Parathyroid adenoma (tissue), 2 donors: Measurements from ENCODE around the gene CRIM1.

ENCODE experiments used
- H2AFZ ChIP-seq: fragments of 300-600 bp; sonication (generic); one replicate; pipeline ENCODE4 v1.7.0; 2017; ENCODE audit warnings: antibody characterized with exemption, mild to moderate bottlenecking
- H3K27ac ChIP-seq: fragments of 300-600 bp; sonication (generic); one replicate; pipeline ENCODE4 v1.7.0; 2017
- H3K27me3 ChIP-seq: fragments of 300-600 bp; sonication (generic); one replicate; pipeline ENCODE4 v1.7.0; 2017; ENCODE audit warnings: low read length; ENCODE audit not compliant: control insufficient read depth, insufficient read depth
- H3K36me3 ChIP-seq: fragments of 300-600 bp; sonication (generic); one replicate; pipeline ENCODE4 v1.7.0; 2017; ENCODE audit warnings: low read length; ENCODE audit not compliant: control insufficient read depth, insufficient read depth
- H3K4me1 ChIP-seq: fragments of 300-600 bp; sonication (generic); one replicate; pipeline ENCODE4 v1.7.0; 2017; ENCODE audit warnings: control low read depth
- H3K4me2 ChIP-seq: fragments of 300-600 bp; sonication (generic); one replicate; pipeline ENCODE4 v1.7.0; 2017; ENCODE audit warnings: low read length
- H3K4me3 ChIP-seq: fragments of 300-600 bp; sonication (generic); one replicate; pipeline ENCODE4 v1.7.0; 2017; ENCODE audit warnings: low read depth, low read length
- H3K79me2 ChIP-seq: fragments of 300-600 bp; sonication (generic); one replicate; pipeline ENCODE4 v1.7.0; 2017; ENCODE audit warnings: control low read depth
- H3K9ac ChIP-seq: fragments of 300-600 bp; sonication (generic); one replicate; pipeline ENCODE4 v1.7.0; 2017; ENCODE audit warnings: mild to moderate bottlenecking
- H3K9me3 ChIP-seq: fragments of 300-600 bp; sonication (generic); one replicate; pipeline ENCODE4 v1.7.0; 2017; ENCODE audit warnings: low read length; ENCODE audit not compliant: control insufficient read depth
- CTCF ChIP-seq: fragments of 300-600 bp; sonication (generic); IDR thresholded peaks from one replicate; pipeline ENCODE4 v1.7.0; 2017; ENCODE audit warnings: antibody characterized with exemption, mild to moderate bottlenecking
- donor health status: primary hyperparathyroidism.

CRIM1 gene

DNA sequence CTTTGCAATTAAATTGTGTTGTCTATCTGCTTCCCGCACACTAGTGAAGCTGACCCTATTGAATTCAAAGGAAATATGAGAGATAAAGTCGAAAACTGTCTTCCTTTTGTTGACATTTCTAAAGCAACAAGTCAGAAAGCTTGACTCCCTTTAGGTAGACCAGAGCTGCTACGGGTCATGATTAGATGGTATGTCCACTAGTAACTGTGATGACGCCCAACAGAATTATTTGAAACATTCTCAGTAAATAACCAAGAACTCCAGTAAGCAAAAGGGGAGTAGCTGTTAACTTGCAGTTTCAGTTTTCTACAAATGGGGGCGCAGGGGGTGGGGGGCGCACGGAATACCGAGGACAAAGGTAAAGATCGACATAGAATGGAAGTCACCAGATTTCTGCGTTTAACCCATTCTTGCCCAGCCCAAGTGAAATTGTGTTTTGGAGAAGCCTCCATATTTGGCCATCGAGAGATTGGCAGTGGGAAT lies 56.4 kb downstream of the CRIM1 start:
- Histone ChIP-seq H3K4me1 (no peaks in the 10 kb centered on the region), H3K27ac (no peak overlapping the region)

DNA sequence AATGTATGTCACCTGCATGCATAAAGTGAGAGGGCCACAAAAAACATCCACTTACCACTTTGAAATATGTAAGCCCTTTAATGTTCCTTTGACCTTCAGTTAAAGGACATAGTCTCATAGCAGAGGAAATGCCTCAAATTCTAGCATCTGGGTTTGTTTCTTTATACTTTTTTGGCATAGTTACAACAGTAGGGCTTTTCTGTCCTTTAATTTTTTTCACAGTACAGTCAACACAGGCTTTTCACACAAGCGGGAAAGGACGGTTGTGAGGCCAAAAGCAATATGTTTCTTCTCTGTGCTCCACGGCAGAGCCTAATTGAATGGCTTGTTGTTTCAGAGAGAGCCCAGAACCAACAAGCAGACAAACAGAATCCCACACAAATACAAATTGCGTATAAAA lies 57.6 kb downstream of the CRIM1 start:
- Histone ChIP-seq H3K27ac (no peak overlapping the region), H3K27me3 (no peaks in the 10 kb centered on the region), H3K36me3 (no peaks in the 10 kb centered on the region), H3K9ac (no peak overlapping the region), H3K79me2 (peaks cover 13% of the 10 kb centered on the region), H3K4me2 (no peak overlapping the region), H3K9me3 (no peaks in the 10 kb centered on the region), H3K4me3 (no peak overlapping the region), H3K4me1 (no peaks in the 10 kb centered on the region), H2AFZ (no peak overlapping the region)
- no peak for TF ChIP-seq CTCF

More for the DNA sequence above, 56.4 kb downstream of the CRIM1 start:
- Histone ChIP-seq H3K9me3 (no peaks in the 10 kb centered on the region), H3K9ac (no peak overlapping the region), H3K27me3 (no peaks in the 10 kb centered on the region), H3K4me3 (no peak overlapping the region), H3K36me3 (no peaks in the 10 kb centered on the region), H3K79me2 (peaks cover 9% of the 10 kb centered on the region), H2AFZ (no peak overlapping the region), H3K4me2 (no peak overlapping the region)
- TF ChIP-seq CTCF: no peak

- H3K4me2 ChIP-seq: no peak overlapping the region
- H3K27ac ChIP-seq: no peak overlapping the region
- H3K27me3 ChIP-seq: no peaks in the 10 kb centered on the region
- H3K36me3 ChIP-seq: no peaks in the 10 kb centered on the region
- no peak for TF ChIP-seq CTCF
- H3K9me3 ChIP-seq: no peaks in the 10 kb centered on the region
- H2AFZ ChIP-seq: no peak overlapping the region
- H3K9ac ChIP-seq: no peak overlapping the region
- no peak overlapping the region for H3K4me3 ChIP-seq
- H3K79me2 ChIP-seq: peaks cover 21% of the 10 kb centered on the region
- H3K4me1 ChIP-seq: no peaks in the 10 kb centered on the region
Measured at GRCh38 chr2:36414307-36414706, 58.7 kb downstream of the CRIM1 start.

DNA sequence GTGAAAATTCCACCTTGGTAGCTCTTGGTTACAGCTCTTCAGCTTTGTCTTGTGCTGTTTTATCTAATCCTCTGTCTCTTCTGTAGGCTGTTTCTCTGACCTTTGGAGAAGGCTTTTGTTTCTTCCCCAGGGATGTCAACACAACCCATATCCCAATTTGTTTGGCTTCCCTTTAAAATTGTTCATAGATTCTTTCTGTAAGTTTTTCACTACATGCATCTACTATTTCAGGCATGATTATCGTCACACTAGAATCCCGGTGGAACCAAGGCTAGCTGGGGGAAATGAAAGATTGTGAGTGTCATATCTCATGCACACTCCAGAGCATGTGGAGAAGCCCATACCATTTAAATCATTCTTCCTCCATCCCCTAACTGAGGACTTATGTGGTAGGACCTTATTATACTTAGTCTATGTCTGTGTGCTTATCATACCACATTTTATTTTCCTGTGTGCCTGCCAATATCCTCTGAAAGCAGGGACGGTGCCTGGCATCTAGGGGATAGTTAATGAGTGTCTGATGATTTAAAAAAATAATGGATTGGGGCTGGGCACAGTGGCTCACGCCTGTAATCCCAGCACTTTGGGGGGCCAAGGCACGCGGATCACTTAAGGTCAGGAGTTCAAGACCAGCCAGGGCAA lies 59.9 kb downstream of the CRIM1 start:
- H2AFZ ChIP-seq: no peak overlapping the region
- no peaks in the 10 kb centered on the region for H3K27me3 ChIP-seq
- H3K9me3 ChIP-seq: no peaks in the 10 kb centered on the region
- TF ChIP-seq CTCF: no peak
- peaks cover 28% of the 10 kb centered on the region for H3K79me2 ChIP-seq
- no peak overlapping the region for H3K4me3 ChIP-seq
- H3K27ac ChIP-seq: no peak overlapping the region
- H3K9ac ChIP-seq: no peak overlapping the region
- no peaks in the 10 kb centered on the region for H3K36me3 ChIP-seq
- H3K4me2 ChIP-seq: no peak overlapping the region
- no peaks in the 10 kb centered on the region for H3K4me1 ChIP-seq
